ENCODE data around the gene CHAF1B.

DNA sequence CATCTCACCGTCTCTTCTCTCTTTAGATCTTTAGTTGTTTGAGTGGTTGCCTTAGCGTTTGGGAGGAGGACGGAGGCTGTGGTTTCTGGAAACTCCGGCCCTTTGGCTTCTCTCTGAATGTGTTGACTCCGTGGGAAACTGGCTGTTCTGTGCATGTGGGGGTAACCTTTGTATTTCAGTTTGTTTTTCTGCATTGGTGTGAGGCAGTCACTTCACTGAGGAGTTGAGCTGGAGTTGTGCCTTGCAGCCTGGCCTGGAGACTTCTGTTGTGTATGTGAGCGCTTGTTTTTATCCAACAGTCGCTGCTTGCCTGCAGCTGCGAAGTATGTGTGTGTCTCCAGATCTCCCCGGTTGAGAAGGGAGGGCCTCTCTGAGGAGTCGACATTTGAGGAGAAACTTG is 61.1 kb downstream of the CHAF1B start:
- TF ChIP-seq POLR2A (IDR thresholded peaks at IDR 0.05; ENCODE audit: low read length) (no peak), GATA1 (IDR thresholded peaks at IDR 0.05; ENCODE audit: low read depth, low read length) (no peak)

All from erythroblast (primary cell).